Neuronal stem cell (in vitro differentiated cells): ENCODE measurements around the gene HDAC4.
A peak's percentile ranks its signal among the peaks of the same experiment; 100 is the strongest.

Source experiments
- DNase-seq: peaks from one replicate; pipeline ENCODE4 v3.0.0-alpha.2; 2013; ENCODE audit warnings: low spot score
- H2AFZ ChIP-seq: one replicate; pipeline ENCODE4 v1.6.1; 2013; ENCODE audit warnings: mild to moderate bottlenecking, low read length, inconsistent platforms
- H2AK5ac ChIP-seq: 2 replicates; pipeline ENCODE4 v1.6.1; 2013; ENCODE audit warnings: low read depth, mild to moderate bottlenecking, inconsistent platforms, low read length, moderate library complexity, mixed read lengths
- H2BK120ac ChIP-seq: 2 replicates; pipeline ENCODE4 v1.6.1; 2013; ENCODE audit warnings: low read depth, mild to moderate bottlenecking, inconsistent platforms, low read length, moderate library complexity, mixed read lengths
- H2BK12ac ChIP-seq: one replicate; pipeline ENCODE4 v1.6.1; 2013; ENCODE audit warnings: low read length, inconsistent platforms
- H2BK15ac ChIP-seq: 2 replicates; pipeline ENCODE4 v1.6.1; 2013; ENCODE audit warnings: mild to moderate bottlenecking, low read length, inconsistent platforms, mixed read lengths
- H2BK5ac ChIP-seq: one replicate; pipeline ENCODE4 v1.6.1; 2013; ENCODE audit warnings: inconsistent platforms, mild to moderate bottlenecking, low read length, moderate library complexity
- H3K14ac ChIP-seq: one replicate; pipeline ENCODE4 v1.6.1; 2013; ENCODE audit warnings: low read length, inconsistent platforms
- H3K18ac ChIP-seq: 2 replicates; pipeline ENCODE4 v1.6.1; 2013; ENCODE audit warnings: low read length, inconsistent platforms
- H3K23ac ChIP-seq: 2 replicates; pipeline ENCODE4 v1.6.1; 2013; ENCODE audit warnings: low read depth, mild to moderate bottlenecking, mixed read lengths, low read length, inconsistent platforms; ENCODE audit not compliant: poor library complexity
- H3K27ac ChIP-seq: replicated peaks from 3 replicates; pipeline ENCODE4 v1.5.1; 2013; ENCODE audit warnings: low read length, inconsistent platforms
- H3K27me3 ChIP-seq, 3 experiments: 2 replicates each; pipeline ENCODE4 v1.6.1; 2013; ENCODE audit warnings: low read length in 3 of 3, mild to moderate bottlenecking in 2 of 3, inconsistent platforms in 1 of 3, low read depth in 1 of 3, mixed read lengths in 1 of 3, moderate library complexity in 1 of 3; ENCODE audit not compliant: control insufficient read depth in 3 of 3, insufficient read depth in 3 of 3
- H3K36me3 ChIP-seq, 2 donors: replicated peaks in 1 of 2; 2 replicates each; pipeline ENCODE4 v1.6.1; 2013; ENCODE audit warnings: low read length in 2 of 2; ENCODE audit not compliant: control insufficient read depth in 2 of 2, insufficient read depth in 2 of 2
- H3K4ac ChIP-seq: 2 replicates; pipeline ENCODE4 v1.6.1; 2013; ENCODE audit warnings: inconsistent platforms, mild to moderate bottlenecking, low read length, moderate library complexity
- H3K4me1 ChIP-seq, 2 donors: 1 replicate in 1 of 2; 2 replicates in 1 of 2; pipeline ENCODE4 v1.6.1; 2013; ENCODE audit warnings: low read length in 2 of 2, low read depth in 1 of 2; ENCODE audit not compliant: control insufficient read depth in 2 of 2, insufficient read depth in 1 of 2
- H3K4me2 ChIP-seq: one replicate; pipeline ENCODE4 v1.6.1; 2013; ENCODE audit warnings: mild to moderate bottlenecking, low read length, inconsistent platforms; ENCODE audit not compliant: insufficient read depth, poor library complexity, severe bottlenecking
- H3K4me3 ChIP-seq, 2 donors: 2 replicates each; pipeline ENCODE4 v1.5.1; 2013; ENCODE audit warnings: low read length in 2 of 2, mild to moderate bottlenecking in 2 of 2, inconsistent platforms in 1 of 2, moderate library complexity in 1 of 2
- H3K79me1 ChIP-seq: one replicate; pipeline ENCODE4 v1.6.1; 2013; ENCODE audit warnings: low read depth, mild to moderate bottlenecking, inconsistent platforms, low read length, moderate library complexity
- H3K9ac ChIP-seq: one replicate; pipeline ENCODE4 v1.6.1; 2013; ENCODE audit warnings: mild to moderate bottlenecking, low read depth, low read length, inconsistent platforms; ENCODE audit not compliant: poor library complexity
- H3K9me3 ChIP-seq, 2 donors: replicated peaks in 1 of 2; 2 replicates each; pipeline versions ENCODE3 to v1.6.1; 2013; ENCODE audit warnings: low read length in 2 of 2, mild to moderate bottlenecking in 2 of 2, inconsistent platforms in 1 of 2, low read depth in 1 of 2, mixed read lengths in 1 of 2, moderate library complexity in 1 of 2; ENCODE audit not compliant: control insufficient read depth in 2 of 2, insufficient read depth in 1 of 2
- H4K8ac ChIP-seq: one replicate; pipeline ENCODE4 v1.6.1; 2013; ENCODE audit warnings: low read depth, mild to moderate bottlenecking, inconsistent platforms, low read length, moderate library complexity
- H4K91ac ChIP-seq: one replicate; pipeline ENCODE4 v1.6.1; 2013; ENCODE audit warnings: low read length, low read depth, mild to moderate bottlenecking, inconsistent platforms; ENCODE audit not compliant: poor library complexity
- WGBS, 2 donors: extraction: QIAGEN DNeasy Blood & Tissue Kit; methylation state at CpG; one replicate each; pipeline ENCODE4 v1.1.7; 2013; ENCODE audit warnings: missing lambda C conversion rate in 2 of 2, mixed read lengths in 1 of 2; ENCODE audit not compliant: insufficient read length in 2 of 2, insufficient replicate concordance in 1 of 2; ENCODE audit errors: extremely low coverage in 2 of 2; 5-methylcytosine and 5-hydroxymethylcytosine counted together

HDAC4 gene

GRCh38 chr2:239175181-239175580 is 225.6 kb downstream of the HDAC4 start:
- Histone ChIP-seq H3K23ac (no peak overlapping the region), H2AFZ (no peak overlapping the region), H3K27me3 (no peaks in the 10 kb centered on the region), H2BK120ac (no peak overlapping the region), H3K27ac (no peak overlapping the region), H2BK5ac (no peak overlapping the region), H2AK5ac (no peak overlapping the region), H3K9ac (no peak overlapping the region), H3K36me3 (peaks cover 13 to 33% of the 10 kb centered on the region in 2 donors), H3K79me1 (peaks cover 8% of the 10 kb centered on the region), H3K14ac (no peak overlapping the region), H3K4me2 (no peak overlapping the region), H3K4me1 (no peaks in the 10 kb centered on the region), H3K18ac (no peak overlapping the region), H4K8ac (no peak overlapping the region), H3K9me3 (peaks cover 18 to 47% of the 10 kb centered on the region in 2 donors), H3K4ac (no peak overlapping the region), H3K4me3 (no peak overlapping the region), H2BK15ac (no peak overlapping the region), H4K91ac (no peak overlapping the region), H2BK12ac (no peak overlapping the region)
- WGBS, 2 donors = no CpG with 5 or more reads among the region's 11 CpGs
- no peak for DNase-seq

GRCh38 chr2:239173301-239173700 is 227.5 kb downstream of the HDAC4 start:
- no CpG with 5 or more reads among the region's 1 CpG for WGBS, 2 donors
- no peak overlapping the region for H3K27ac ChIP-seq

GRCh38 chr2:239171643-239172042 is 229.2 kb downstream of the HDAC4 start:
- H2AK5ac ChIP-seq = no peak overlapping the region

More at GRCh38 chr2:239173301-239173700, 227.5 kb downstream of the HDAC4 start:
- Histone ChIP-seq H3K9ac (no peak overlapping the region), H2BK5ac (no peak overlapping the region), H3K4me3 (no peak overlapping the region), H3K4me2 (no peak overlapping the region), H3K36me3 (peaks cover 13 to 27% of the 10 kb centered on the region in 2 donors), H2AK5ac (no peak overlapping the region), H3K18ac (no peak overlapping the region), H3K9me3 (peaks cover 21 to 52% of the 10 kb centered on the region in 2 donors), H3K4ac (no peak overlapping the region), H2BK12ac (no peak overlapping the region), H3K23ac (no peak overlapping the region), H3K27me3 (no peaks in the 10 kb centered on the region), H2BK120ac (no peak overlapping the region), H2BK15ac (no peak overlapping the region), H4K91ac (no peak overlapping the region), H4K8ac (no peak overlapping the region), H3K79me1 (peaks cover 2% of the 10 kb centered on the region), H3K4me1 (no peaks in the 10 kb centered on the region), H2AFZ (no peak overlapping the region), H3K14ac (no peak overlapping the region)
- DNase-seq = no peak

GRCh38 chr2:239169311-239170048 is 231.3 kb downstream of the HDAC4 start:
- H4K8ac ChIP-seq = no peak overlapping the region
- H3K4me3 ChIP-seq = no peak overlapping the region
- H3K18ac ChIP-seq = peak overlapping the region; percentile 28
- no peak overlapping the region for H3K9ac ChIP-seq
- DNase-seq = no peak
- H3K23ac ChIP-seq = no peak overlapping the region
- no CpG with 5 or more reads among the region's 27 CpGs for WGBS, 2 donors
- H3K27ac ChIP-seq = no peak overlapping the region
- peaks cover 2 to 24% of the 10 kb centered on the region in 2 donors for H3K36me3 ChIP-seq
- H2BK15ac ChIP-seq = no peak overlapping the region
- no peaks in the 10 kb centered on the region for H3K27me3 ChIP-seq
- H3K79me1 ChIP-seq = peaks cover 1% of the 10 kb centered on the region
- no peak overlapping the region for H2BK120ac ChIP-seq
- H2AFZ ChIP-seq = no peak overlapping the region
- no peak overlapping the region for H2BK5ac ChIP-seq
- H3K14ac ChIP-seq = peak overlapping the region; percentile 31
- H3K4ac ChIP-seq = no peak overlapping the region
- H3K4me1 ChIP-seq = no peaks in the 10 kb centered on the region
- peaks cover 8 to 41% of the 10 kb centered on the region in 2 donors for H3K9me3 ChIP-seq
- no peak overlapping the region for H2AK5ac ChIP-seq
- no peak overlapping the region for H4K91ac ChIP-seq
- no peak overlapping the region for H3K4me2 ChIP-seq
- no peak overlapping the region for H2BK12ac ChIP-seq

More at GRCh38 chr2:239171643-239172042, 229.2 kb downstream of the HDAC4 start:
- Histone ChIP-seq H2AFZ (no peak overlapping the region), H3K4ac (no peak overlapping the region), H3K23ac (no peak overlapping the region), H3K14ac (no peak overlapping the region), H3K27ac (no peak overlapping the region), H2BK120ac (no peak overlapping the region), H3K36me3 (peaks cover 9 to 29% of the 10 kb centered on the region in 2 donors), H3K9me3 (peaks cover 15 to 52% of the 10 kb centered on the region in 2 donors), H3K4me3 (no peak overlapping the region), H2BK12ac (no peak overlapping the region), H3K27me3 (no peaks in the 10 kb centered on the region), H3K4me2 (no peak overlapping the region), H3K4me1 (no peaks in the 10 kb centered on the region), H3K79me1 (peaks cover 3% of the 10 kb centered on the region), H3K18ac (no peak overlapping the region), H4K91ac (no peak overlapping the region), H3K9ac (no peak overlapping the region), H4K8ac (no peak overlapping the region), H2BK5ac (no peak overlapping the region), H2BK15ac (no peak overlapping the region)
- no peak for DNase-seq
